ENCODE results near the gene MINDY1. TPM values are rescaled to one million over a fixed set of nuclear protein-coding genes. Genes with fewer than 3 reads are reported as not detected.

Gene MINDY1
- total RNA-seq, 2 experiments from 2014 or later: 9.1 to 9.9 TPM

- Mint-ChIP-seq H3K9me3 (ENCODE audit: insufficient read depth) (no peaks in the 10 kb centered on the region), H3K4me3 (no peak overlapping the region), H3K4me1 (ENCODE audit: low read depth) (peaks cover 59% of the 10 kb centered on the region), H3K27me3 (ENCODE audit: low read depth) (no peaks in the 10 kb centered on the region), H3K36me3 (ENCODE audit: low read depth) (peaks cover 33% of the 10 kb centered on the region), H3K27ac (no peak overlapping the region)
- POLR2A ChIA-PET: no interaction called here
- ATAC-seq (no peak), DNase-seq (no peak)
- CTCF ChIA-PET: interaction anchor here (0.7 to 10.1 kb wide), 4 partner anchors 18 to 98 kb away, joined by 3 to 164 read pairs (median 7); partner anchors contain the start of gene ANXA9
Measured at GRCh38 chr1:151001602-151002001, 5.1 kb downstream of the MINDY1 start.

- H3K4me1 Mint-ChIP-seq (ENCODE audit: low read depth): peaks cover 53% of the 10 kb centered on the region
Measured at GRCh38 chr1:151000408-151000807, 6.3 kb downstream of the MINDY1 start.

GRCh38 chr1:150999926-151000325 lies 6.8 kb downstream of the MINDY1 start:
- no peak for ATAC-seq
- Mint-ChIP-seq H3K27ac (no peak overlapping the region), H3K36me3 (ENCODE audit: low read depth) (peaks cover 33% of the 10 kb centered on the region), H3K27me3 (ENCODE audit: low read depth) (no peaks in the 10 kb centered on the region), H3K9me3 (ENCODE audit: insufficient read depth) (no peaks in the 10 kb centered on the region), H3K4me3 (no peak overlapping the region), H3K4me1 (ENCODE audit: low read depth) (peaks cover 51% of the 10 kb centered on the region)
- ChIA-PET CTCF (interaction anchor here (1.2 to 10.1 kb wide), 2 partner anchors 12 to 17 kb away, joined by 6 to 164 read pairs; partner anchors contain the start of gene ANXA9), POLR2A (no interaction called here)
- no peak for DNase-seq

More at GRCh38 chr1:151000408-151000807, 6.3 kb downstream of the MINDY1 start:
- Mint-ChIP-seq H3K36me3 (ENCODE audit: low read depth) (peaks cover 33% of the 10 kb centered on the region), H3K9me3 (ENCODE audit: insufficient read depth) (no peaks in the 10 kb centered on the region), H3K27ac (no peak overlapping the region), H3K27me3 (ENCODE audit: low read depth) (no peaks in the 10 kb centered on the region), H3K4me3 (no peak overlapping the region)
- DNase-seq (no peak), ATAC-seq (no peak)
- POLR2A ChIA-PET: interaction anchor here (0.5 kb wide), 1 partner anchor 54 kb away, joined by 3 read pairs; no protein-coding TSS in a partner anchor
- CTCF ChIA-PET: interaction anchor here (3.6 to 10.1 kb wide), 2 partner anchors 17 to 24 kb away, joined by 11 to 164 read pairs; partner anchors contain the start of gene ANXA9

GRCh38 chr1:150999051-150999674 lies 7.5 kb downstream of the MINDY1 start:
- DNase-seq: no peak
- H3K27ac Mint-ChIP-seq: peak overlapping the region; percentile 11

GRCh38 chr1:150997949-150998348 lies 8.8 kb downstream of the MINDY1 start:
- H3K27ac Mint-ChIP-seq: no peak overlapping the region
- no peak for DNase-seq
- no peak overlapping the region for H3K4me3 Mint-ChIP-seq
- ChIA-PET POLR2A (interaction anchor here (0.9 to 1.5 kb wide), 3 partner anchors 8 to 60 kb away, joined by 3 to 6 read pairs (median 4); partner anchors contain the start of gene MINDY1), CTCF (interaction anchor here (0.6 to 10.1 kb wide), 4 partner anchors 7 to 532 kb away, joined by 3 to 164 read pairs (median 48); partner anchors contain the start of genes ANXA9 and MINDY1)
- ATAC-seq: no peak
- peaks cover 33% of the 10 kb centered on the region for H3K36me3 Mint-ChIP-seq (ENCODE audit: low read depth)
- no peaks in the 10 kb centered on the region for H3K9me3 Mint-ChIP-seq (ENCODE audit: insufficient read depth)
- peaks cover 34% of the 10 kb centered on the region for H3K4me1 Mint-ChIP-seq (ENCODE audit: low read depth)
- no peaks in the 10 kb centered on the region for H3K27me3 Mint-ChIP-seq (ENCODE audit: low read depth)

More at GRCh38 chr1:150999051-150999674, 7.5 kb downstream of the MINDY1 start:
- Mint-ChIP-seq H3K4me3 (no peak overlapping the region), H3K36me3 (ENCODE audit: low read depth) (peaks cover 33% of the 10 kb centered on the region), H3K4me1 (ENCODE audit: low read depth) (peaks cover 44% of the 10 kb centered on the region), H3K27me3 (ENCODE audit: low read depth) (no peaks in the 10 kb centered on the region), H3K9me3 (ENCODE audit: insufficient read depth) (no peaks in the 10 kb centered on the region)
- POLR2A ChIA-PET: no interaction called here
- CTCF ChIA-PET: interaction anchor here (0.8 to 10.1 kb wide), 3 partner anchors 13 to 302 kb away, joined by 3 to 164 read pairs (median 6); partner anchors contain the start of genes ANXA9 and GOLPH3L
- ATAC-seq: no peak

GRCh38 chr1:150997126-150997872 lies 9.4 kb downstream of the MINDY1 start:
- CTCF ChIA-PET: interaction anchor here (1.0 to 10.1 kb wide), 9 partner anchors 8 to 427 kb away, joined by 3 to 164 read pairs (median 5); partner anchors contain the start of genes ANXA9 and MINDY1
- POLR2A ChIA-PET: interaction anchor here (0.9 to 1.5 kb wide), 4 partner anchors 9 to 72 kb away, joined by 3 to 6 read pairs (median 4); partner anchors contain the start of gene MINDY1
- H3K4me1 Mint-ChIP-seq (ENCODE audit: low read depth): peaks cover 28% of the 10 kb centered on the region
- H3K27ac Mint-ChIP-seq: no peak overlapping the region
- no peak for ATAC-seq
- no peaks in the 10 kb centered on the region for H3K27me3 Mint-ChIP-seq (ENCODE audit: low read depth)
- DNase-seq: no peak
- H3K4me3 Mint-ChIP-seq: no peak overlapping the region
- no peaks in the 10 kb centered on the region for H3K9me3 Mint-ChIP-seq (ENCODE audit: insufficient read depth)
- H3K36me3 Mint-ChIP-seq (ENCODE audit: low read depth): peaks cover 30% of the 10 kb centered on the region

GRCh38 chr1:150995896-150996295 lies 10.8 kb downstream of the MINDY1 start:
- Mint-ChIP-seq H3K4me1 (ENCODE audit: low read depth) (peaks cover 20% of the 10 kb centered on the region), H3K36me3 (ENCODE audit: low read depth) (peaks cover 19% of the 10 kb centered on the region), H3K9me3 (ENCODE audit: insufficient read depth) (no peaks in the 10 kb centered on the region), H3K4me3 (no peak overlapping the region), H3K27me3 (ENCODE audit: low read depth) (no peaks in the 10 kb centered on the region), H3K27ac (no peak overlapping the region)
- ChIA-PET POLR2A (interaction anchor here (0.5 to 1.2 kb wide), 2 partner anchors 74 to 150 kb away, joined by 3 read pairs; no protein-coding TSS in a partner anchor), CTCF (interaction anchor here (0.6 to 10.1 kb wide), 33 partner anchors 9 to 741 kb away, joined by 3 to 164 read pairs (median 4); partner anchors contain the start of genes ANXA9, C1orf56, CTSK and CTSS)
- peak; percentile 38 for ATAC-seq
- peak; percentile 51 for DNase-seq

GRCh38 chr1:150995460-150995859 lies 11.2 kb downstream of the MINDY1 start:
- POLR2A ChIA-PET: interaction anchor here (0.5 kb wide), 1 partner anchor 149 kb away, joined by 3 read pairs; no protein-coding TSS in a partner anchor
- CTCF ChIA-PET: interaction anchor here (0.9 to 10.1 kb wide), 24 partner anchors 10 to 741 kb away, joined by 3 to 164 read pairs (median 4); partner anchors contain the start of genes ANXA9, C1orf56, CTSK and CTSS
- no peaks in the 10 kb centered on the region for H3K9me3 Mint-ChIP-seq (ENCODE audit: insufficient read depth)
- H3K27me3 Mint-ChIP-seq (ENCODE audit: low read depth): no peaks in the 10 kb centered on the region
- no peak for DNase-seq
- peaks cover 15% of the 10 kb centered on the region for H3K36me3 Mint-ChIP-seq (ENCODE audit: low read depth)
- no peak overlapping the region for H3K27ac Mint-ChIP-seq
- peaks cover 18% of the 10 kb centered on the region for H3K4me1 Mint-ChIP-seq (ENCODE audit: low read depth)
- no peak overlapping the region for H3K4me3 Mint-ChIP-seq
- no peak for ATAC-seq

- ChIA-PET CTCF (interaction anchor here (1.0 to 10.1 kb wide), 7 partner anchors 11 to 739 kb away, joined by 3 to 164 read pairs (median 4); partner anchors contain the start of genes ANXA9, GOLPH3L and MINDY1), POLR2A (no interaction called here)
- no peak overlapping the region for H3K27ac Mint-ChIP-seq
- ATAC-seq (no peak), DNase-seq (no peak)
- peaks cover 11% of the 10 kb centered on the region for H3K4me1 Mint-ChIP-seq (ENCODE audit: low read depth)
- H3K27me3 Mint-ChIP-seq (ENCODE audit: low read depth): no peaks in the 10 kb centered on the region
- no peaks in the 10 kb centered on the region for H3K9me3 Mint-ChIP-seq (ENCODE audit: insufficient read depth)
- peaks cover 10% of the 10 kb centered on the region for H3K36me3 Mint-ChIP-seq (ENCODE audit: low read depth)
- no peak overlapping the region for H3K4me3 Mint-ChIP-seq
Measured at GRCh38 chr1:150994248-150994647, 12.5 kb downstream of the MINDY1 start.

- H3K27me3 Mint-ChIP-seq (ENCODE audit: low read depth): no peaks in the 10 kb centered on the region
- H3K4me3 Mint-ChIP-seq: no peak overlapping the region
- peaks cover 19% of the 10 kb centered on the region for H3K4me1 Mint-ChIP-seq (ENCODE audit: low read depth)
- ChIA-PET POLR2A (no interaction called here), CTCF (interaction anchor here (10.1 kb wide), 1 partner anchor 9 kb away, joined by 164 read pairs; the partner anchor contains the start of gene ANXA9)
- H3K36me3 Mint-ChIP-seq (ENCODE audit: low read depth): peaks cover 5% of the 10 kb centered on the region
- ATAC-seq (no peak), DNase-seq (no peak)
- no peak overlapping the region for H3K27ac Mint-ChIP-seq
- no peaks in the 10 kb centered on the region for H3K9me3 Mint-ChIP-seq (ENCODE audit: insufficient read depth)
Measured at GRCh38 chr1:150992626-150993025, 14.1 kb downstream of the MINDY1 start.

GRCh38 chr1:150987924-150988323 lies 18.8 kb downstream of the MINDY1 start:
- Mint-ChIP-seq H3K27ac (peak overlapping the region; percentile 49), H3K27me3 (ENCODE audit: low read depth) (no peaks in the 10 kb centered on the region), H3K4me1 (ENCODE audit: low read depth) (peaks cover 12% of the 10 kb centered on the region), H3K4me3 (no peak overlapping the region), H3K9me3 (ENCODE audit: insufficient read depth) (no peaks in the 10 kb centered on the region), H3K36me3 (ENCODE audit: low read depth) (no peaks in the 10 kb centered on the region)
- POLR2A ChIA-PET: no interaction called here
- no peak for DNase-seq
- peak; percentile 24 for ATAC-seq
- CTCF ChIA-PET: interaction anchor here (0.6 to 12.4 kb wide), 5 partner anchors 9 to 248 kb away, joined by 3 to 164 read pairs (median 10); partner anchors contain the start of gene MINDY1
